ENCODE measurements around the gene KIF2C.

DNA sequence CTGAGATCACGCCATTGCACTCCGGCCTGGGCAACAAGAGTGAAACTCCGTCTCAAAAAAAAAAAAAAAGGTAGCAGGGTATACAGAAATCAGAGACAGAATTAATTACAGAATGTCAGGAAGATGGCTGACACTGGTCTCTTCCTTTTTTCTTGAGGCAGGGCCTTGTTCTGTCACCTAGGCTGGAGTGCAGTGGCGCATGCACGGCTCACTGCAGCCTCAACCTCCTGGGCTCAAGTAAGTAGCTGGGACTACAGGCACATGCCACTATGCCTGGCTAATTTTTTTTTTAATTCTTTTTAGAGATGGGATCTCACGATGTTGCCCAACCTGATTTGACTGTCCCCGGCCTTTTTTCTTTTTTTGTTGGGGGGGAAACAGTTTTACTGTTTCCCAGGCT lies 25.1 kb upstream of the KIF2C start:
- no peak for TF ChIP-seq CTCF (conservative IDR thresholded peaks at IDR 0.05 in 1 of 2, IDR thresholded peaks at IDR 0.05 in 1 of 2; ENCODE audit: low read depth in 1 of 2, low read length in 2 of 2)
- TF ChIP-seq EZH2 (IDR thresholded peaks at IDR 0.05; ENCODE audit: low read length, missing control alignments): no peak
